Progenitor cell of endocrine pancreas (in vitro differentiated cells): ENCODE results near the gene CKLF. TPM values are rescaled to one million over a fixed set of nuclear protein-coding genes. Genes with fewer than 3 reads are reported as not detected.

Source experiments
- DNase-seq: peaks from one replicate; pipeline ENCODE4 v3.0.0; 2021; ENCODE audit warnings: low spot score; ENCODE audit not compliant: unreplicated experiment
- H3K27ac Mint-ChIP-seq: 2 replicates; pipeline ENCODE4 v1.8.0; 2021; ENCODE audit warnings: mild to moderate bottlenecking, moderate library complexity, mixed read lengths
- H3K27me3 Mint-ChIP-seq: 2 replicates; pipeline ENCODE4 v1.8.0; 2021; ENCODE audit warnings: mixed read lengths
- H3K36me3 Mint-ChIP-seq: 2 replicates; pipeline ENCODE4 v1.8.0; 2022; ENCODE audit warnings: mixed read lengths; ENCODE audit not compliant: insufficient read depth
- H3K4me1 Mint-ChIP-seq: 2 replicates; pipeline ENCODE4 v1.8.0; 2021; ENCODE audit warnings: low read depth, mixed read lengths
- H3K4me3 Mint-ChIP-seq: 2 replicates; pipeline ENCODE4 v1.8.0; 2021; ENCODE audit warnings: low read depth, mild to moderate bottlenecking, moderate library complexity, mixed read lengths
- H3K9me3 Mint-ChIP-seq: 2 replicates; pipeline ENCODE4 v1.8.0; 2021; ENCODE audit warnings: low read depth, mixed read lengths
- total RNA-seq: library from RNA; stranded (reverse); gene quantifications from 2 replicates; pipeline ENCODE4 v1.2.1, GENCODE V29; 2021
- TF ChIP-seq, protein P1 (sequence below): fragments of 200-600 bp; sonication (generic); IDR thresholded peaks from one replicate; pipeline ENCODE4 v1.5.0; 2021; ENCODE audit warnings: antibody characterized with exemption, mild to moderate bottlenecking; ENCODE audit not compliant: unreplicated experiment

The CKLF gene
- total RNA-seq, 1 donor from 2014 or later = 35.6 TPM

GRCh38 chr16:66525396-66526180, 26.8 kb upstream of the CKLF start:
- Mint-ChIP-seq H3K4me1 (peaks cover 4% of the 10 kb centered on the region), H3K27me3 (no peaks in the 10 kb centered on the region), H3K27ac (no peak overlapping the region), H3K4me3 (no peak overlapping the region), H3K36me3 (peaks cover 14% of the 10 kb centered on the region), H3K9me3 (no peaks in the 10 kb centered on the region)
- no peak for DNase-seq
- TF ChIP-seq, protein P1, sequence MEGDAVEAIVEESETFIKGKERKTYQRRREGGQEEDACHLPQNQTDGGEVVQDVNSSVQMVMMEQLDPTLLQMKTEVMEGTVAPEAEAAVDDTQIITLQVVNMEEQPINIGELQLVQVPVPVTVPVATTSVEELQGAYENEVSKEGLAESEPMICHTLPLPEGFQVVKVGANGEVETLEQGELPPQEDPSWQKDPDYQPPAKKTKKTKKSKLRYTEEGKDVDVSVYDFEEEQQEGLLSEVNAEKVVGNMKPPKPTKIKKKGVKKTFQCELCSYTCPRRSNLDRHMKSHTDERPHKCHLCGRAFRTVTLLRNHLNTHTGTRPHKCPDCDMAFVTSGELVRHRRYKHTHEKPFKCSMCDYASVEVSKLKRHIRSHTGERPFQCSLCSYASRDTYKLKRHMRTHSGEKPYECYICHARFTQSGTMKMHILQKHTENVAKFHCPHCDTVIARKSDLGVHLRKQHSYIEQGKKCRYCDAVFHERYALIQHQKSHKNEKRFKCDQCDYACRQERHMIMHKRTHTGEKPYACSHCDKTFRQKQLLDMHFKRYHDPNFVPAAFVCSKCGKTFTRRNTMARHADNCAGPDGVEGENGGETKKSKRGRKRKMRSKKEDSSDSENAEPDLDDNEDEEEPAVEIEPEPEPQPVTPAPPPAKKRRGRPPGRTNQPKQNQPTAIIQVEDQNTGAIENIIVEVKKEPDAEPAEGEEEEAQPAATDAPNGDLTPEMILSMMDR = no peak

DNA sequence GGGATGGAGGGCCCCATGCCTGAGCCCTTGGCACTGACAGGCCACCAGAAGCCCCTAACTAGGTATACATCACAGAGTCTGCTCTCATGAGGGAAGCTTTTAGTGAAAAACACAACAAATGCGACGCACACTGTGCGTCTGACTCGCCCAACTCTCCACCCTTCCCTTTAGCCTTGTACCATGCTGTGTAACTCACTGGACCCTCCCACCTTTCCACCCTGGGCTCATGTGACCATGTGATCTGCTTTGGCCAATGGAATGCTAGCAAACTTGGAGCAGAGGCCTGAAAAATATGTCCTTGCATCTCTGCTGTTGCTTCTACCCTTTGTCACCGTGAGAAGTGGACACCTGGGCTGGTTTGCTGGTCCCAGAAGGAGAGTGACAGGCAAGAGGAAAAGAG, 24.1 kb upstream of the CKLF start:
- Mint-ChIP-seq H3K4me3 (no peak overlapping the region), H3K9me3 (no peaks in the 10 kb centered on the region), H3K36me3 (peaks cover 17% of the 10 kb centered on the region), H3K27ac (no peak overlapping the region), H3K27me3 (no peaks in the 10 kb centered on the region), H3K4me1 (peaks cover 4% of the 10 kb centered on the region)
- TF ChIP-seq, protein P1 = no peak
- no peak for DNase-seq

DNA sequence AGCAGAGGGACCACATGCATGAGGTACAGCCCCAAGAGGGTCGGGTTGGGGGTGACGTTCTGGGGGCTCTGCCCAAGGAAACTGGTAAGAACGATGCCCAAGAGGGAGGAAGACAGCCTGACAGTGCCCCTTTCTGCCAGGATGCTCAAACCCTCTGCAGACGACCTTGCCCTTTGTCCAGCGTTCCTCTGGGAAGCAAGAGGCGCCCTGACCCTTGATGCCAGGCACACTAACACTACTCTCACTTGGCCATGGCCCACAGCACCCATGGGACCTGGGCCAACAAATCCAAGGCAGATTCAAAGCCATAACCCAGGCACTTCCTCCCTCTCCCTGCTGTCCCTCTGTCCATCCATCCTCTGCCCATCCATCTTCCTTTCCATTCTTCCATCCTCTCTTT, 22.9 kb upstream of the CKLF start:
- DNase-seq = no peak
- TF ChIP-seq, protein P1 = no peak
- Mint-ChIP-seq H3K36me3 (peaks cover 16% of the 10 kb centered on the region), H3K9me3 (no peaks in the 10 kb centered on the region), H3K27ac (no peak overlapping the region), H3K27me3 (no peaks in the 10 kb centered on the region), H3K4me3 (no peak overlapping the region), H3K4me1 (peaks cover 6% of the 10 kb centered on the region)

DNA sequence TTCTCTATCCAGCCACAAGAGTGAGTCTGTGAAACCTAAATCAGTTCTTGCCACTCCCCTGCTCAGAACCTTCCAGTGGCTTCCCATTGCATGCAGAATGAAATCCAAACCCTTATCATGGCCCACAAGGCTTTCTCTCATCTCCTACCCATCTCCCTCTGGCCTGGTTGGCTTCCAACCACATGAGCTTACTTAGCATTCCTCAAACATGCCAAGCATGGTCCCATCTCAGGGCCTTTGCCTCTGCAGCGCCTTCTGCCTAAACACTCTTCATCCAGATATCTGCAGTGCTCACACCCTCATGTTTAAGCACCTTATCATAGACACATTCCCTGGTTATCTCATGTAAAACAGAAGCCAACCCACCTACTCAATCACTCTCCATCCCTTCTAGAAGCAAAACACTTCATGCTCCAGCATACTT, 18.0 kb upstream of the CKLF start:
- Mint-ChIP-seq H3K27me3 (peaks cover 3% of the 10 kb centered on the region), H3K4me1 (peaks cover 5% of the 10 kb centered on the region), H3K27ac (no peak overlapping the region), H3K4me3 (no peak overlapping the region), H3K36me3 (peaks cover 21% of the 10 kb centered on the region), H3K9me3 (no peaks in the 10 kb centered on the region)
- TF ChIP-seq, protein P1 = no peak
- DNase-seq = no peak

GRCh38 chr16:66536525-66536924, 15.9 kb upstream of the CKLF start:
- TF ChIP-seq, protein P1 = no peak
- H3K4me3 Mint-ChIP-seq = no peak overlapping the region
- H3K4me1 Mint-ChIP-seq = peaks cover 5% of the 10 kb centered on the region
- no peak for DNase-seq
- H3K27me3 Mint-ChIP-seq = peaks cover 3% of the 10 kb centered on the region
- no peaks in the 10 kb centered on the region for H3K9me3 Mint-ChIP-seq
- H3K36me3 Mint-ChIP-seq = peaks cover 17% of the 10 kb centered on the region
- H3K27ac Mint-ChIP-seq = no peak overlapping the region
